ENCODE measurements around the gene NUBP2. TPM values are rescaled to one million over a fixed set of nuclear protein-coding genes. Genes with fewer than 3 reads are reported as not detected.

NUBP2 gene
- polyA plus RNA-seq, 1 of the 3 experiments (the other 2 are of a cell fraction), result 73.2 TPM

GRCh38 chr16:1790611-1791255 lies 8.0 kb downstream of the NUBP2 start (continued):
- TF ChIP-seq EP300 (IDR thresholded peaks at IDR 0.05; ENCODE audit: borderline replicate concordance in 1 of 2, low read depth in 1 of 2, low read length in 1 of 2) (no peak), JUND (IDR thresholded peaks at IDR 0.05) (no peak), RCOR1 (IDR thresholded peaks at IDR 0.05; ENCODE audit: low read length) (no peak), TAF1 (IDR thresholded peaks at IDR 0.05; ENCODE audit: borderline replicate concordance, low read depth, low read length) (no peak), TEAD4 (IDR thresholded peaks at IDR 0.05; ENCODE audit: borderline replicate concordance, insufficient read depth) (no peak), MEF2A (IDR thresholded peaks at IDR 0.05; ENCODE audit: borderline replicate concordance, low read depth) (no peak)

DNA sequence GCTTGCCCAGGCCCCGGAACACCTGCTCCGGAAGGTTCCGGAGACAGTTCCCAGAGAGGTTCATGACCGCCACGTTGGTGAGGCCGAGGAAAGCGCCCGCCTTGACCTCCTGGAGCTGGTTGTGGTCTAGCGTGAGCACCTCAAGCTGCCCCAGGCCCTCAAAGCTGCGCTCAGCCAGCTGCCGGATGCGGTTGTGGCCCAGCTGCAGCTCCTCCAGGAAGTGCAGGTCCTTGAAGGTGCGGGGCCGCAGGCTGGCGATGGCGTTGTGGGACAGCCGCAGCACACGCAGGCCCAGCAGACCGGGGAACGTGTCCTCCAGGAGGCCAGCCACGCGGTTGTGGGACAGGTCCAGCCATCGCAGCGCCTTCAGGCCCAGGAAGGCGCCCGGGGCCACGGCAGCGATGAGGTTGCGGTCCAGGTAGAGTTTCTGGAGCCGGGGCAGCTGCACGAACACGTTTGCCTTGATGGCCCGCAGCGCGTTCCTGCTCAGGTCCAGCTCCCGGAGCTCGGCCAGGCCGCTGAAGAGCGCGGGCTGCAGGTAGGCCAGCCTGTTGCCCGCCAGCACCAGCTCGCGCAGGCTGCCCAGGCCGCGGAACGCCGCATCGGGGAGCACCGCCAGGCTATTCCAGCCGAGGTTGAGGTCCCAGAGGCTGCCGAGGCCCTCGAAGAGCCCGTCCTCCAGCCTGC lies 8.6 kb downstream of the NUBP2 start:
- WGBS (ENCODE audit: low lambda C conversion rate), result 93% methylated on average over 5 of the region's 53 CpGs
- Histone ChIP-seq H3K36me3 (replicated peaks in 1 of 2; ENCODE audit: control insufficient read depth in 1 of 2, insufficient read depth in 2 of 2, low read length in 1 of 2) (peaks cover 0 to 42% of the 10 kb centered on the region in 2 experiments), H3K27ac (ENCODE audit: low read depth in 2 of 2, low read length in 1 of 2) (no peak overlapping the region), H3K9me3 (no peaks in the 10 kb centered on the region), H4K20me1 (ENCODE audit: insufficient read depth) (0 out of 2 replicates have a peak, but pooled peaks cover 3% of the 10 kb centered on the region), H3K79me2 (ENCODE audit: insufficient read depth) (peaks cover 5% of the 10 kb centered on the region; the same call in 1 of the 2 replicates), H3K9me2 (no peaks in the 10 kb centered on the region), H3K27me3 (ENCODE audit: insufficient read depth) (no peaks in the 10 kb centered on the region), H3K4me2 (no peak overlapping the region), H3K4me1 (ENCODE audit: control insufficient read depth in 1 of 2, insufficient read depth in 2 of 2, low read depth in 1 of 2, low read length in 1 of 2) (no peaks in the 10 kb centered on the region; a peak in 1 of 4 replicates), H3K9ac (no peak overlapping the region), H2AFZ (ENCODE audit: low read depth) (no peak overlapping the region), H3K4me3 (ENCODE audit: low read depth in 2 of 2, low read length in 1 of 2) (no peak overlapping the region), H3F3A (replicated peaks; ENCODE audit: insufficient read depth) (no peaks in the 10 kb centered on the region)
- DNase-seq, result no peak
- POLR2A ChIA-PET, result interaction anchor here (2.1 kb wide), 1 partner anchor 9 kb away, joined by 8 read pairs; the partner anchor contains the start of genes NUBP2 and SPSB3
- CTCF ChIA-PET, result interaction anchor here (0.7 kb wide), 1 partner anchor 9 kb away, joined by 3 read pairs; the partner anchor contains the start of genes NUBP2 and SPSB3
- TF ChIP-seq, protein P1, sequence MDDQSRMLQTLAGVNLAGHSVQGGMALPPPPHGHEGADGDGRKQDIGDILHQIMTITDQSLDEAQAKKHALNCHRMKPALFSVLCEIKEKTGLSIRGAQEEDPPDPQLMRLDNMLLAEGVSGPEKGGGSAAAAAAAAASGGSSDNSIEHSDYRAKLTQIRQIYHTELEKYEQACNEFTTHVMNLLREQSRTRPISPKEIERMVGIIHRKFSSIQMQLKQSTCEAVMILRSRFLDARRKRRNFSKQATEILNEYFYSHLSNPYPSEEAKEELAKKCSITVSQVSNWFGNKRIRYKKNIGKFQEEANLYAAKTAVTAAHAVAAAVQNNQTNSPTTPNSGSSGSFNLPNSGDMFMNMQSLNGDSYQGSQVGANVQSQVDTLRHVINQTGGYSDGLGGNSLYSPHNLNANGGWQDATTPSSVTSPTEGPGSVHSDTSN (IDR thresholded peaks at IDR 0.05), result no peak
- TF ChIP-seq FOXM1 (IDR thresholded peaks at IDR 0.05; ENCODE audit: low read depth) (no peak), NFIC (IDR thresholded peaks at IDR 0.05; ENCODE audit: borderline replicate concordance) (no peak), YY1 (IDR thresholded peaks at IDR 0.05; ENCODE audit: low read depth) (no peak), TAF1 (IDR thresholded peaks at IDR 0.05; ENCODE audit: borderline replicate concordance, low read depth, low read length) (no peak), GABPA (IDR thresholded peaks at IDR 0.05; ENCODE audit: low read depth) (no peak), RFX5 (IDR thresholded peaks at IDR 0.05; ENCODE audit: low read length) (no peak), SMC3 (IDR thresholded peaks at IDR 0.05; ENCODE audit: low read depth, low read length) (no peak)
- TF ChIP-seq, protein P2, sequence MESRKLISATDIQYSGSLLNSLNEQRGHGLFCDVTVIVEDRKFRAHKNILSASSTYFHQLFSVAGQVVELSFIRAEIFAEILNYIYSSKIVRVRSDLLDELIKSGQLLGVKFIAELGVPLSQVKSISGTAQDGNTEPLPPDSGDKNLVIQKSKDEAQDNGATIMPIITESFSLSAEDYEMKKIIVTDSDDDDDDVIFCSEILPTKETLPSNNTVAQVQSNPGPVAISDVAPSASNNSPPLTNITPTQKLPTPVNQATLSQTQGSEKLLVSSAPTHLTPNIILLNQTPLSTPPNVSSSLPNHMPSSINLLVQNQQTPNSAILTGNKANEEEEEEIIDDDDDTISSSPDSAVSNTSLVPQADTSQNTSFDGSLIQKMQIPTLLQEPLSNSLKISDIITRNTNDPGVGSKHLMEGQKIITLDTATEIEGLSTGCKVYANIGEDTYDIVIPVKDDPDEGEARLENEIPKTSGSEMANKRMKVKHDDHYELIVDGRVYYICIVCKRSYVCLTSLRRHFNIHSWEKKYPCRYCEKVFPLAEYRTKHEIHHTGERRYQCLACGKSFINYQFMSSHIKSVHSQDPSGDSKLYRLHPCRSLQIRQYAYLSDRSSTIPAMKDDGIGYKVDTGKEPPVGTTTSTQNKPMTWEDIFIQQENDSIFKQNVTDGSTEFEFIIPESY (IDR thresholded peaks at IDR 0.05; ENCODE audit: borderline replicate concordance, low read depth), result no peak
- TF ChIP-seq, protein P3, sequence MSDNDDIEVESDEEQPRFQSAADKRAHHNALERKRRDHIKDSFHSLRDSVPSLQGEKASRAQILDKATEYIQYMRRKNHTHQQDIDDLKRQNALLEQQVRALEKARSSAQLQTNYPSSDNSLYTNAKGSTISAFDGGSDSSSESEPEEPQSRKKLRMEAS (IDR thresholded peaks at IDR 0.05; ENCODE audit: low read depth), result no peak
- TF ChIP-seq, protein P4, sequence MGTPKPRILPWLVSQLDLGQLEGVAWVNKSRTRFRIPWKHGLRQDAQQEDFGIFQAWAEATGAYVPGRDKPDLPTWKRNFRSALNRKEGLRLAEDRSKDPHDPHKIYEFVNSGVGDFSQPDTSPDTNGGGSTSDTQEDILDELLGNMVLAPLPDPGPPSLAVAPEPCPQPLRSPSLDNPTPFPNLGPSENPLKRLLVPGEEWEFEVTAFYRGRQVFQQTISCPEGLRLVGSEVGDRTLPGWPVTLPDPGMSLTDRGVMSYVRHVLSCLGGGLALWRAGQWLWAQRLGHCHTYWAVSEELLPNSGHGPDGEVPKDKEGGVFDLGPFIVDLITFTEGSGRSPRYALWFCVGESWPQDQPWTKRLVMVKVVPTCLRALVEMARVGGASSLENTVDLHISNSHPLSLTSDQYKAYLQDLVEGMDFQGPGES (IDR thresholded peaks at IDR 0.05; ENCODE audit: low read depth, low read length), result no peak
- TF ChIP-seq, protein P5, sequence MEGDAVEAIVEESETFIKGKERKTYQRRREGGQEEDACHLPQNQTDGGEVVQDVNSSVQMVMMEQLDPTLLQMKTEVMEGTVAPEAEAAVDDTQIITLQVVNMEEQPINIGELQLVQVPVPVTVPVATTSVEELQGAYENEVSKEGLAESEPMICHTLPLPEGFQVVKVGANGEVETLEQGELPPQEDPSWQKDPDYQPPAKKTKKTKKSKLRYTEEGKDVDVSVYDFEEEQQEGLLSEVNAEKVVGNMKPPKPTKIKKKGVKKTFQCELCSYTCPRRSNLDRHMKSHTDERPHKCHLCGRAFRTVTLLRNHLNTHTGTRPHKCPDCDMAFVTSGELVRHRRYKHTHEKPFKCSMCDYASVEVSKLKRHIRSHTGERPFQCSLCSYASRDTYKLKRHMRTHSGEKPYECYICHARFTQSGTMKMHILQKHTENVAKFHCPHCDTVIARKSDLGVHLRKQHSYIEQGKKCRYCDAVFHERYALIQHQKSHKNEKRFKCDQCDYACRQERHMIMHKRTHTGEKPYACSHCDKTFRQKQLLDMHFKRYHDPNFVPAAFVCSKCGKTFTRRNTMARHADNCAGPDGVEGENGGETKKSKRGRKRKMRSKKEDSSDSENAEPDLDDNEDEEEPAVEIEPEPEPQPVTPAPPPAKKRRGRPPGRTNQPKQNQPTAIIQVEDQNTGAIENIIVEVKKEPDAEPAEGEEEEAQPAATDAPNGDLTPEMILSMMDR (IDR thresholded peaks at IDR 0.05), result no peak
- TF ChIP-seq, protein P6, sequence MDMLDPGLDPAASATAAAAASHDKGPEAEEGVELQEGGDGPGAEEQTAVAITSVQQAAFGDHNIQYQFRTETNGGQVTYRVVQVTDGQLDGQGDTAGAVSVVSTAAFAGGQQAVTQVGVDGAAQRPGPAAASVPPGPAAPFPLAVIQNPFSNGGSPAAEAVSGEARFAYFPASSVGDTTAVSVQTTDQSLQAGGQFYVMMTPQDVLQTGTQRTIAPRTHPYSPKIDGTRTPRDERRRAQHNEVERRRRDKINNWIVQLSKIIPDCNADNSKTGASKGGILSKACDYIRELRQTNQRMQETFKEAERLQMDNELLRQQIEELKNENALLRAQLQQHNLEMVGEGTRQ (IDR thresholded peaks at IDR 0.05; ENCODE audit: borderline replicate concordance, low read depth, low read length), result no peak

Data from SK-N-SH (cell line).